ENCODE measurements around the gene ERP29.
"Not testable (repeated sequence)": the region's sequence is repeated elsewhere in the genome, so short reads cannot be mapped to it uniquely, and the experiment has no call there.

Gene ERP29

DNA sequence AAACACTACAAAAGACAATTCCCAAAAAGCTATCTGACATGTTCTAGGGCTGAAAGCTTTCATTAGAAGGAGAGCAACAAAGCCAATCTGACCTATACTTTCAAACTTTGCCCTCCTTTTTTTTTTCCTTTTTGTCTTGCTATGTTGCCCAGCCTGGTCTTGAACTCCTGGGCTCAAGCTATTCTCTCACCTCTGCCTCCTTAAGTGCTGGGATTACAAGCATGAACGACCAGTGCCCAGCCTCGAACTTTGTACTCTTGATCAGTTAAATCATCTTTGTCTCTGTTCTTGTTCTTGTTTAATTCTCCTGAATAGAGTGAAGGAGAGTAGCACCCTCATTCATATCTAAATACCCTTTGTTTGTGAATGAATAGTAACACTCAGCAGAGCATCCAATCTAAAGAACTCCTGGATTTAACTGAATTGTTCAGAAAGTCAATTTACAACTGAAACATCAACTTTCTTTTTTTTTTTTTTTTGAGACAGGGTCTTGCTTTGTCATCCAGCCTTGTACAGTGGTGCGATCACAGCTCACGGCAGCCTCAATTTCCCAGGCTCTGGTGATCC lies 22.1 kb downstream of the ERP29 start:
- H3K4me2 ChIP-seq = no peak overlapping the region
- H4K20me1 ChIP-seq = peaks cover 0 to 26% (median 0%) of the 10 kb centered on the region in 11 experiments; a peak in 5 of 22 replicates
- H3K27ac ChIP-seq = no peak overlapping the region
- H3K9me3 ChIP-seq (replicated peaks in 1 of 11) = no peaks in the 10 kb centered on the region
- H3K9ac ChIP-seq = no peak overlapping the region
- no peaks in the 10 kb centered on the region for H3K4me1 ChIP-seq
- TF ChIP-seq Cebpa-rat (IDR thresholded peaks at IDR 0.05) = no peak
- peaks cover 91 to 99% (median 98%) of the 10 kb centered on the region in 11 experiments for H3K36me3 ChIP-seq
- H3K27me3 ChIP-seq = no peaks in the 10 kb centered on the region
- H3K4me3 ChIP-seq = no peak overlapping the region

DNA sequence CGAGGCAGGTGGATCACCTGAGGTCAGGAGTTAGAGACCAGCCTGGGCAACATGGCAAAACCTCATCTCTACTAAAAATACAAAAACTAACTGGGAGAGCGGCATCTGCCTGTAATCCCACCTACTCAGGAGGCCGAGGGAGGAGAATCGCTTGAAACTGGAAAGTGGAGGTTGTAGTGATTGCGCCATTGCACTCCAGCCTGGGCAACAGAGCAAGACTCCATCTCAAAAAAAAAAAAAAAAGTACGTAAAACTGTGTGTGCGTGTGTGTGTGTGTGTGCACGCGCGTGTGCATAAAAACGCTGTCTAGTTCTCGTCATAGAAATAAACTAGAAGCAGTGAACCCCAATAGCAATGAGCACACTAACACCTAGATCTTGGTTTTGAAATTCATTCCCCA lies 23.4 kb downstream of the ERP29 start:
- H3K4me3 ChIP-seq; H3K9ac ChIP-seq; H3K27me3 ChIP-seq; H3K27ac ChIP-seq; H3K9me3 ChIP-seq (replicated peaks in 1 of 11); H3K4me2 ChIP-seq; H3K4me1 ChIP-seq: not testable (repeated sequence)
- peaks cover 92 to 99% (median 98%) of the 10 kb centered on the region in 11 experiments for H3K36me3 ChIP-seq
- H4K20me1 ChIP-seq = peaks cover 0 to 16% (median 0%) of the 10 kb centered on the region in 11 experiments; a peak in 4 of 22 replicates

DNA sequence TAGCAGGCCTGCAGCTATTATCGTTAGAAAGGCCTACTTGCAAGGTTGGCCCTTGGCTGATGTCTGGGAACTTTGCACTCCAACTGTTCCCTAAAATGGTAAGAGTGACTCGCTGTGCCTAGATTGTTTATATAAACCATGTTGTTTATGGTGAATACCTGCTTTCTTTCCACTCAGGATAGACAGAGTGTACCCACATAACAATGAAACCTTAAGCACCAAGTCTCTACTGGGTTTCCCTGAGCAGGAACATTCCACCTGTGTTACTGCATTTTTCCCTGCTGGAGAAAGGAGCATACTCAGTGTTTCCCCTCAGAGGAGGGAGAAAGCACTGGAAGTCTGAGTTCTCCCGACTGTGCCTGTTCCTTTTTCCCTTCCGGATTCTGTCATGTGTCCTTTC lies 32.8 kb downstream of the ERP29 start:
- Histone ChIP-seq H3K9me3 (replicated peaks in 1 of 11) (no peaks in the 10 kb centered on the region), H3K27ac (no peak overlapping the region), H3K36me3 (peaks cover 94 to 100% (median 100%) of the 10 kb centered on the region in 11 experiments), H3K9ac (no peak overlapping the region), H3K4me3 (no peak overlapping the region), H3K4me2 (no peak overlapping the region), H4K20me1 (peaks cover 0 to 43% (median 16%) of the 10 kb centered on the region in 11 experiments; a peak in 17 of 22 replicates), H3K4me1 (peaks cover 0 to 17% (median 6%) of the 10 kb centered on the region in 10 experiments; a peak in 10 of 20 replicates), H3K27me3 (no peaks in the 10 kb centered on the region)
- TF ChIP-seq Cebpa-rat (IDR thresholded peaks at IDR 0.05) = no peak

DNA sequence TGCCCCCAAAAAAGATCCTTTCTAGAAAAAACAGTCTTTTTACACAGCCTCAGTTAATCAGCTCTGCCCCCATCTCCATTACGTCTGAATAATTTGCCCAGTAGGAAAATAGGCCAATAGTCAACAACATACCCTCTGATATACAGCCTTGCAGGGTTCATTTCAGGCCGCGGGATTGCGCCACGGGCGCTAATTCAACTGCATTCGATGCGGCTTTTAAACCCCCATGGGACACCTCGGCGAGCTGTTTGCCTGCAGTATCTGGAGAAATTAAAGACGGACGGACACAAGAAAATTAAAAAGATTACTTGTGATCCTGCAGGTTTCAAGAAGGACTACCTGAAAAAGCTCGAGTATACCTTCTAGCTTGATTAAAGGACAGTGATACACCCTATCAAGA lies 36.1 kb downstream of the ERP29 start:
- Histone ChIP-seq H3K4me2 (no peak overlapping the region), H3K27me3 (no peaks in the 10 kb centered on the region), H3K9ac (no peak overlapping the region), H3K27ac (no peak overlapping the region), H3K9me3 (replicated peaks in 1 of 11) (no peaks in the 10 kb centered on the region), H3K36me3 (peaks cover 96 to 100% (median 100%) of the 10 kb centered on the region in 11 experiments), H4K20me1 (peaks cover 0 to 60% (median 19%) of the 10 kb centered on the region in 11 experiments; a peak in 18 of 22 replicates), H3K4me3 (no peak overlapping the region), H3K4me1 (peaks cover 0 to 21% (median 6%) of the 10 kb centered on the region in 10 experiments; a peak in 10 of 20 replicates)
- no peak for TF ChIP-seq Cebpa-rat (IDR thresholded peaks at IDR 0.05)

DNA sequence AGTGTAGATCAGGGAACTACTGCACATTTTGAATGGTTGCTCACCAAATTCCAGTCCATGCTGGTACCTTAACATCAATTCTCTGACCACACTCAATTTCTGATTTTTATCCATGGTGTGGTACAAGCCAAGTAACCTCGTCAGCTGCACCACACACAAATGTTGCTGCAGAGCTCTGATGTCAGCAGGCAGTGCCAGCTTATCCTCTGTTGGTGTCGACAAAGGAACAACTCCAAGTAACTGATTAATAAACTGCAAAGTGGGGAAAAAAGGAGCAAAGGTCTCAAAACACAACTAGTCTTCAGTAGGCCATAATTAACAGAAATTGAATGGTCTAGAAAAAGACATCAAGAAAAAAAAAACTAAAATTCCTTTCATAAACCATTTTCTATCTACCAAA lies 47.9 kb downstream of the ERP29 start:
- Histone ChIP-seq H3K36me3 (peaks cover 96 to 100% (median 100%) of the 10 kb centered on the region in 11 experiments), H4K20me1 (peaks cover 0 to 42% (median 20%) of the 10 kb centered on the region in 11 experiments; a peak in 10 of 22 replicates)

DNA sequence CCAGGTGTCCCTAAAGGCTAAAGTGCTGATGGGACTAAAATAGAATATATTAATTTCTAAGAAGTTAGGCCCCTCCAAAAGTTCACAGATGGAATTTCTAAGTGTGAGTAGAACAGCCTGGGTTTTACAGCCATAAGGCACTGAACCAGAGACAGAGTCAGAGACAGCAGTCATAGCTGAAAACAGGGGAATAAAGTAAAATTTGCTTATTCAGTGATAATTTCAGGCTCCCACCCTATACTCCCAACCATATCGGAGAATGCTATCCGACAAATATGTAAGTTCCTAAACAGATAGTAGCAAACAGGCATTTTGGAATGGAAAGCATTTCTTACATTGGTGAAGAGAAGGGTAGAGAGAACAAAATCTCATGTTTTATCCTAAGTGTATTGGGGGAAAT lies 50.0 kb downstream of the ERP29 start:
- H3K9ac ChIP-seq = no peak overlapping the region
- peaks cover 0 to 7% (median 0%) of the 10 kb centered on the region in 10 experiments; a peak in 1 of 20 replicates for H3K4me1 ChIP-seq
- H4K20me1 ChIP-seq = peaks cover 0 to 60% (median 34%) of the 10 kb centered on the region in 11 experiments; a peak in 12 of 22 replicates
- no peak overlapping the region for H3K4me3 ChIP-seq
- H3K4me2 ChIP-seq = no peak overlapping the region
- H3K9me3 ChIP-seq (replicated peaks in 1 of 11) = no peaks in the 10 kb centered on the region
- no peaks in the 10 kb centered on the region for H3K27me3 ChIP-seq
- TF ChIP-seq Cebpa-rat (IDR thresholded peaks at IDR 0.05) = no peak
- H3K36me3 ChIP-seq = peaks cover 97 to 100% (median 100%) of the 10 kb centered on the region in 11 experiments
- no peak overlapping the region for H3K27ac ChIP-seq

More for the DNA sequence above, 47.9 kb downstream of the ERP29 start:
- Histone ChIP-seq H3K4me3 (no peak overlapping the region), H3K27me3 (no peaks in the 10 kb centered on the region), H3K4me1 (peaks cover 0 to 7% (median 0%) of the 10 kb centered on the region in 10 experiments; a peak in 1 of 20 replicates), H3K4me2 (no peak overlapping the region), H3K27ac (no peak overlapping the region), H3K9ac (no peak overlapping the region), H3K9me3 (replicated peaks in 1 of 11) (no peaks in the 10 kb centered on the region)
- TF ChIP-seq Cebpa-rat (IDR thresholded peaks at IDR 0.05) = no peak

DNA sequence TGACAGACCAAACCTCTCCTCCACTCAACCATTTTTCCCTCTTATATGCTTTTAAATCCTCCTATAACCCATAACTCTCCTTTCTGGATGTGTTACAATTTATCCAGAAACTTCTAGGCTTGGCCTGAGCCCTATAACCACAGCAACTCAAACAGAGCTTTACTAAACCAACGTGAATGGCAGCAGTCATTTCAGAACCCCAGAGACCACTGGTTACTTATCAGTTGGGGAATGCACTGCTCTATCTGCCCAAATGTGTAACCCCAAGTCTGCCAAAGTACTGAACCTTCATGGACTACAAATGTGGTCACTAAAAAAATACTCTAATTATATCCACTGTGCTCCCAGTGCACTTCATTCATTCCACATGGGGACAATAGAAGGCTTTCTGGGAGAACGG lies 53.3 kb downstream of the ERP29 start:
- no peak overlapping the region for H3K9ac ChIP-seq
- no peak overlapping the region for H3K27ac ChIP-seq
- H3K9me3 ChIP-seq (replicated peaks in 1 of 11) = no peaks in the 10 kb centered on the region

More for the DNA sequence above, 53.3 kb downstream of the ERP29 start:
- no peaks in the 10 kb centered on the region for H3K27me3 ChIP-seq
- no peak overlapping the region for H3K4me3 ChIP-seq
- TF ChIP-seq Cebpa-rat (IDR thresholded peaks at IDR 0.05) = no peak
- H3K36me3 ChIP-seq = peaks cover 98 to 100% (median 100%) of the 10 kb centered on the region in 11 experiments
- peaks cover 0 to 66% (median 34%) of the 10 kb centered on the region in 11 experiments; a peak in 12 of 22 replicates for H4K20me1 ChIP-seq
- no peak overlapping the region for H3K4me2 ChIP-seq
- no peaks in the 10 kb centered on the region for H3K4me1 ChIP-seq

All from BLaER1 treated with 17β-estradiol and CSF1 and Interleukin-3, amounts not matched to agents 10 nM and 100 nM (cell line).